Stimulated activated CD8-positive, alpha-beta memory T cell treated with anti-CD3 and anti-CD28 coated beads, Interleukin-7, amount 100 ng/mL, for 1 hour (primary cell): ENCODE results near the gene RBM48.
A peak's percentile ranks its signal among the peaks of the same experiment; 100 is the strongest.
"Not testable (repeated sequence)": the region's sequence is repeated elsewhere in the genome, so short reads cannot be mapped to it uniquely, and the experiment has no call there.

Experiments
- DNase-seq, 2 donors: peaks; one replicate each; pipeline ENCODE4 v3.0.0-alpha.2; 2020; ENCODE audit warnings: low read depth in 2 of 2

RBM48 gene

GRCh38 chr7:92528188-92528957 is at the start of gene RBM48, which contains the start of gene PEX1:
RBM48 (plus strand) TSS chr7:92528795; CDS start chr7:92528814, 19 bp downstream.
PEX1 (minus strand) TSS chr7:92528520; CDS start chr7:92528435, 85 bp downstream.
- peak; percentile 86 to 91 for DNase-seq

DNA sequence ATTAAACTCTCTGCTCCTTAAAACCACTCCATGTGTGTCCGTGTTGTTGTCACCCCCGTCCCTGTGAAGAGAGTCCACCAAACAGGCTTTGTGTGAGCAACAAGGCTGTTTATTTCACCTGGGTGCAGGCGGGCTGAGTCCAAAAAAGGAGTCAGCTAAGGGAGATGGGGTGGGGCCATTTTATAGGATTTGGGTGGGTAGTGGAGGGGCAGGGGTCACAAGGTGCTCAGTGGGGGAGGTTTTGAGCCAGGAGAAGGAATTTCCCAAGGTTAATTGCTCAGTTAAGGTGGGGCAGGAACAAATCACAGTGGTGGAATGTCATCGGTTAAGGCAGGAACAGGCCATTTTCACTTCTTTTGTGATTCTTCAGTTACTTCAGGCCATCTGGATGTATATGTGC is 49.4 kb upstream of the RBM48 start:
- DNase-seq = not testable (repeated sequence)

DNA sequence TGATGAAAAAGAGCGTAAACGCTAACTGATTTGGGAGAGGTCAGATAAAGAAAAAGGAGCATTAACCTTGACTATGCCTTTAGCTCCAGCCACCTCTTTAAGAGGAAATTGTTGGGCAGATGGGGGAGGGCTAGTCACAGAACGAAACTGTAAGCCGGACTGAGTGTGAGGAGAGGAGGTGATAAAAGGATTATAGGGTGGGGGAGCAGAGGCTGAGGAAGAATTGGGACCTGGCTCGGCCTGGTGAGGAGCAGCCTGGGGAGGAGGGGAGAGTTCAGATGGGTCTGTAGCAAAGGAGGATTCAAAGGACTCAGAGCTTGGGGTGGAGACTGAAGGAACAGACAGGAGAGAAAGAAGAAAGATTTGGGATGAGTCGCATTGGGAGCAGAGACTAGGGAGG is 45.0 kb upstream of the RBM48 start:
- DNase-seq = not testable (repeated sequence)

GRCh38 chr7:92484226-92484625 is 44.4 kb upstream of the RBM48 start:
- DNase-seq = not testable (repeated sequence)

DNA sequence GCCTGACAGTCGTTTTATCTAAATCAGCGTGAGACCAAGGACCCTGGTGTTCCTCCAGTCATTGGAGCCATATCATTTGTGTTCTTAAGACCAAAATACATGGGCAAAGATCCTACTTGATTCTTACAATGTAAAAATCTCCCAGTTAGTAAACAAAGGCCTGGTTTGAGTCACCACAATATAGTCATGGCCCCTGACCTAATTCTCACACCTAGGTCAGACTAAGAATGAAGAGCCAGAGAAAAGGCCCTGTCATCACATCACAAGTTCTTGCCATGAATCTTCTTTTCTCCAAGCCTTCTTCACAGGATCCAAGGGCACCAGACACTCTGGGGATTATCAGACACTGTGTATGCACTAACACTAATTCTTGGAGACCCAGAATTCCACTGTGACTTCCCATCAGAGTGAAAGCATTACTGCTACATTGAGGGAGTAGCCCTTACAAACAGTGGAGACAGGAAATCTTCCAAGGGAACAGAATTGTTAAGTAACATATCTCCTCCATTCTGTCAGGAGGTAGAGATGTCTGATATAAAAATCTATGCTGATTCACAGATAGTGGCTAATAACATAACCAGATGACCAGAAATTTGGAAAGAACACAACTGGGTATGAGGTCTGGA is 43.2 kb upstream of the RBM48 start:
- no peak for DNase-seq

- DNase-seq = no peak
Measured at GRCh38 chr7:92485974-92486373, 42.6 kb upstream of the RBM48 start.

DNA sequence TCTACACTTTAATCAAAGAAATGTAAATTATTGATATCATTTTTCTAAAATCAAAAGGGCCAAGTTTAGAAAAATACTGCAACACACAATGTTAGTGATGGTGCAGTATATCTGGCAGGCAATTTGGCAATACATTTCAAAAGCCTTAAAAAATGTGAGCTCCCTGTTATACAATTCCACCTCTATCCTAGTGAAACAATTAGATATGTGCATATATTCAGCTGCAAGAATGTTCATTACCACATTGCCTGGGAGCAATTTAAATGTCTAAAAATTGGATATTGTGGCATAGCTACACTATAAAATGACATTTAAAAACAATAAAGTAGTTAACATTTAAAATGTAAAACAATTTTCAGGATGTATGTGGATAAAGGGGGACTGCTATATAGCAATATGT is 40.8 kb upstream of the RBM48 start:
- DNase-seq = no peak

DNA sequence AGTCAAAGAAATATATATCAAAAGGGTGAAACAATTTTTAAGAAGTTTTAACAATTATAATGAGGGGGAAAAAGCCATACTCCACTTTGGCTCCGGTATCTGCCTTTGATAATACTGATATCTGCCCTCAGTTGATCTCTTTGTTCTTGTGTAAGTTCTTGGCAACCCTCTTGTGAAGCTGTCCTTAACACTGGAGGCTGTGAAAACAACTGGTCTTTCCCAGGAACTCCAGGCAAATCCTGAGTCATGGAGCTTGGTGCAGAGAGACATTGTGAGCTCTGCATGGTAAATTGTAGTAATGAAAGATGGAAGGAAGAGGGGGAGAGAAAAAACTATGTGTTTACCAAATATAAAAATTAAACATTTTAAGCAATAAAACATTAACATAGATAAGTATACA is 39.0 kb upstream of the RBM48 start:
- no peak for DNase-seq

GRCh38 chr7:92496876-92497275 is 31.7 kb upstream of the RBM48 start:
- DNase-seq = no peak

- DNase-seq = no peak
Measured at GRCh38 chr7:92498557-92498956, 30.0 kb upstream of the RBM48 start.

DNA sequence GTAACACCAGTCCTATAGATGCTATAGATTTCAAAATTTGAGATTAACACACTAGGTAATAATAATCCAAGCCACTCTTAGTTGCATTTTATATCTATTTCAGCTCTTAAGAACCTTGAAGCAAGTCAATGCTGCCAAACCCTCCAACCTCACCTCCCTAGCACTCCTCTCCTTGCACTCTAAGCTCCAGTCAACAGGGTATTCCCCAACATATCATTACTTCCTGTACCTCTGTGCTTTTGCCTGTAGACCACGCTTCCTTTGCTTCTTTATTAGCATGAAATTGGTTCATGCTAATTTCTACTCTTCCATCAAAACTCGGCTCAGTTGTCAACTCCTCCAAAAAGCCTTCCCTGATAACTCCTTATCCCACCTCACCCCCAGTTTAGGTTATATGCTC is 24.8 kb upstream of the RBM48 start:
- DNase-seq = no peak

GRCh38 chr7:92504563-92504962 is 24.0 kb upstream of the RBM48 start:
- DNase-seq = no peak

DNA sequence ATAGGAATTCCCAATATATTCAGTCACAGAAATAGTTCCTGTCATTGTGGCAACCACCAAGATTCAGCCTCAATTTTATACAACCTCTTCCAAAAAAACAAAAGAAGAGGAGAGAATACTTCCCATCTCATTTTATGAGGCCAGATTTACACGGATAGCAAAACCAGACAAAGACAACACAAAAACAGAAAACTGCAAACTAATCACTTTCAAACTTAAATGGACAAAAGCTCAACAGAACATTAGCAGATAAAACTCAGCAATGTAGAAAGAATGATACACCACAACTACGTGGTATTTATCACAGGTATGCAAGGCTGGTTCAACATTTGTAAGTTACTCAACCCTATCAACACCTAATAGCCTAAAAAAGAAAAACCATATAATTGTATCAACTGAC is 22.2 kb upstream of the RBM48 start:
- DNase-seq = no peak

DNA sequence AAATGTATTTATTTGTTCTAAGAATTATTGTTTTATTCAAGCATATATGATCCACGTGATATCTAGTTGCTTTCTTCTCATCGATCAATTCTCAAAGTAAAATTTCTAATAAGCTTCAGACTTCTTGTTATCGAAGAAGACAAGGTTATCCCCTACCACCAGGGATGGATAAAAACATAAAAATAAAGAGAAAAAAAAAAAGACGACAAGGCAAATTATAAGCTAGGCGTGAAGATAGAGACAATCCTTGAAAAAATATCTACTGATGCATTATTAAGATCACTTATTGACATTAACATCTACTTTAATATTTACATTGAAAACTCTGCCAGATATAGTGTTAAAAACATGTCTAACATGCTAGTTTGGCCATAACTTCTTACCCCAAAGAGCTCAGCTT is 19.6 kb upstream of the RBM48 start:
- no peak for DNase-seq

GRCh38 chr7:92513167-92513902 is 15.3 kb upstream of the RBM48 start:
- DNase-seq = no peak

DNA sequence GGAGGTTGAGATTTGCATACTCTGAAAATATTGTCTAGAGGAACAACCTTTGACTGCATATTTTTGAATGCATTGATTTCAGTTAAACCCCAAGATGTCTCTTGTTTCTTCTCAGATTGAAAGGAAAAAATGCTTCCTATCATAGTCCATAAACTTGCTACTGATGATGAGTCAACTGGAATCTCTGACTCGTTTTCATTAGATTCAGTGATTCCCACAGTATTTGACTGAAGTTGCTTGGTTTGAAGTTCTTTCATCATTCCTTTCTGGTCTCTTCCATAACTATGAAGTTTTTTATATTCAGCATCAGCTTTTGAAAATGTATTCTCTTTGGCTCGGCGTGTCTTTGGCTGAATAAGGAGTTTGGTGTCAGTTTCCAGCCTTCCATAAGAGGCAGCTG is 11.0 kb upstream of the RBM48 start:
- DNase-seq = no peak

DNA sequence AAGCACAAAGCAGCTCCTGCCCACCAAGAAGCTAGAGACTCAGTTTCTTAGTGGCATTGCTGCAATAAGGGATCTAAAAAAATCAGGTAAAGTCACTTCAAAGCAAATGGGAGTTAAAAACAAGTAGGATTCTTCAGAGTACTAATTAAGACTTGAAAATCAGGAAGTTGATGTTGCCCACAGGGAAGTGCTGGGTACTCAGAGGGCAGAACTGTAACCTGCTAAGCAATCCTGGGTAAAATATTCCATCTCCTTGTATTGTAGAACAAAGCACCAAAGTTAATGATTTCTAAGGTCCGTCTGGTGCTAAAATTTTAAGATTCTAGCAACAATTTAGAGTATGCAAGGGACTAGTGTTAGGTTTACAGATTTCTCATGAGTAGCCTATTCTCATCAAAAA is 8.6 kb upstream of the RBM48 start:
- DNase-seq = no peak

GRCh38 chr7:92523110-92523509 is 5.5 kb upstream of the RBM48 start:
- DNase-seq = no peak

GRCh38 chr7:92527300-92528187 is 1.1 kb upstream of the RBM48 start:
- peak in 1 of 2 donors; percentile 10 for DNase-seq

DNA sequence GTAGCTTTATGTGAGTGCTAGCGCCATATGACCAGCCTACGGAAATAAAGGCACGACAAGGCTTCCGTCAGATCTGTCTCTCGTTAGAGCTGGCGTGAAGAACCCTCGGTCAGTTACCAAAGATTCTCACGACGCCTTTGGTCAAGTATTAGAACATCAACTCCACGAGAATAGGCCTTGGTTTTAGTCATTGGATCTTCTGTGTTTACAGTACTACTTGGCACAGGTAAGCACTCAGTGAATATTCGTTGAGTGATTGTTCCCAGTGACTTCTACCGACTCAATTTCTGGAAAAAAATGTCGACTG is 316 bp downstream of the RBM48 start:
- no peak for DNase-seq

DNA sequence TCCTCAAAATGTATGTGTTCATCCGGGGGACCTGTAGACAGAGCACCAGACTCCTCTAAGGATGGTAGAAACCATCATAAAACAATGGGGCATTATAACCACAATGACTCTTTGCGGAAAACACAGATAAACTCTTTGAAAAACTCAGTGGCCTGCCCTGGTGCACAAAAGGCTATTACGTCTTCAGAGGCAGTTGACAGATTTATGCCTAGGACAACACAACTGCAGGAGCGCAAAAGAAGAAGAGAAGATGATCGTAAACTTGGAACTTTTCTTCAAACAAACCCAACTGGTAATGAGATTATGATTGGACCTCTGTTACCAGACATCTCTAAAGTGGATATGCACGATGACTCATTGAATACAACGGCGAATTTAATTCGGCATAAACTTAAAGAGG is 6.0 kb downstream of the RBM48 start:
- no peak for DNase-seq

GRCh38 chr7:92543542-92543941 is 14.9 kb downstream of the RBM48 start:
- DNase-seq = not testable (repeated sequence)
